Inferior parietal cortex (tissue), 1 donor: Measurements from ENCODE around the gene MARCHF2.

ENCODE experiments used
- DNase-seq: peaks from one replicate; pipeline ENCODE4 v3.0.0-alpha.2; 2016; ENCODE audit errors: extremely low spot score

MARCHF2 gene

DNA sequence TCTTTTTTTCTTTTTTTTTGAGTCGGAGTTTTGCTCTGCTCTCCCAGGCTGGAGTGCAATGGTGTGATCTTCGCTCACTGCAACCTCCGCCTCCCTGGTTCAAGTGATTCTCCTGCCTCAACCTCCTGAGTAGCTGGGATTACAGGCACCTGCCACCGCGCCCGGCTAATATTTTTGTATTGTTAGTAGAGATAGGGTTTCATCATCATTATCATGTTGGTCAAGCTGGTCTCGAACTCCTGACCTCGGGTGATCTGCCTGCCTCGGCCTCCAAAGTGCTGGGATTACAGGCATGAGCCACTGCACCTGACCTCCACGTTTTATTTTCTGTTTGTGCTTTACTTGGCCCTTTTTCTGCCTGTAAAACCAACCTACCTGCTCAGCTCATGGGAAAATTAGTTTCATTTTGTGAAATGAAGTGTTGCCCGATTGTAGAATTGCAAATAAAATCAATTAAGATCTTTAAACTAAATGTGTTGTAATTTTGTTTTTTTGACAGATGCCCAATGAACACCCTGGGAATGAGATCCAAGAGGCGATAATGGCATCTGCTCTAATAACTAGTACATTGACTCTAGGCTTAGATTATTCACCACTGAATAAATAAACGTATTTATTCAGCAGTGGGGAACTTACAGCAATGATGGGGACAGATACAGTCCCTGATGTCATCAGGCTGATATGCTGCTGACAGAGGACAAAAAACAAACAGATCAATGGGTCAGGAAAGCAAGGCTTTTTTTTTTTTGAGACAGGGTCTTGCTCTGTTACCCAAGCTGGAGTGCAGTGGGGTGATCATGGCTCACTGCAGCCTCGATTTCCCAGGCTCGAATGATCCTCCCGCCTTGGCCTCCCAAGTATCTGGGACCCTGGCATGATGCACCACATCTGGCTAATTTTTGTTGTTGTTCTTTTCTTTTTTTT lies 25.2 kb upstream of the MARCHF2 start:
- no peak for DNase-seq

DNA sequence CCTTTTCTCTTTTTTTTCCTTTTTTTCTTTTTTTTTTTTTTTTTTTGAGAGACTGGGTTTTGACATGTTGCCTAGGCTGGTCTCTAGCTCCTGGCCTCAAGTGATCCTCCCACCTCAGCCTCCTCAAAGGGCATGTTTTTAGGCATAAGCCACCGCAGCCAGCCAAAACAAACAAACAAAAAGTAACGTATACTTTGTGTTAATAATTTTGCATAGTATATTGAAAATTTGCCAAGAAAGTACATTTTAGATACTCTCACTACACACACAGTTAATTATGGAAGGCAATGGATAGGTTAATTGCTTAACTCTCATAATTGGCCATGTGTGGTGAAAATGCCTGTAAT lies 24.5 kb upstream of the MARCHF2 start:
- DNase-seq, result no peak

GRCh38 chr19:8389891-8390616 lies 23.1 kb upstream of the MARCHF2 start, which contains the start of gene RAB11B:
TSS of gene RAB11B (plus strand) at chr19:8390360. CDS start at chr19:8390417, 57 bp downstream.
- peak; percentile 99 for DNase-seq

DNA sequence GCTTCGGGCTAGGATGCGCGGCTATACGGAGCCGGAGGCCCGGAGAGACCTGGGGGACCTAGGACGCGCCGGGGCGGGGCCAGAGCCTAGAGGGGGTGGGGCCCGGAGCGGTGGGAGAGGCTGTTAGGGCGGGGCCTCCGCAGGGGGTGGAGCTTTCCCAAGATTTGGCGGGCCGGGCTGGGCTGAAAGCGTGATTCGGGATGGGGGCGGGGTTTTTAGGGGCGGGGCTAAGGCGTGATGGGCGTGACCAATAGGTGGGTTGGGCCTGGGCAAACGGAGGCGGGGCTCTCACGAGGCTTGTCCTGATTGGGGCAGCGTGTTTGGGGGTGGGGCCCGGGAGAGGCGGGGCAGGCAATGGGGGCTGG lies 22.5 kb upstream of the MARCHF2 start:
- peak; percentile 75 for DNase-seq

DNA sequence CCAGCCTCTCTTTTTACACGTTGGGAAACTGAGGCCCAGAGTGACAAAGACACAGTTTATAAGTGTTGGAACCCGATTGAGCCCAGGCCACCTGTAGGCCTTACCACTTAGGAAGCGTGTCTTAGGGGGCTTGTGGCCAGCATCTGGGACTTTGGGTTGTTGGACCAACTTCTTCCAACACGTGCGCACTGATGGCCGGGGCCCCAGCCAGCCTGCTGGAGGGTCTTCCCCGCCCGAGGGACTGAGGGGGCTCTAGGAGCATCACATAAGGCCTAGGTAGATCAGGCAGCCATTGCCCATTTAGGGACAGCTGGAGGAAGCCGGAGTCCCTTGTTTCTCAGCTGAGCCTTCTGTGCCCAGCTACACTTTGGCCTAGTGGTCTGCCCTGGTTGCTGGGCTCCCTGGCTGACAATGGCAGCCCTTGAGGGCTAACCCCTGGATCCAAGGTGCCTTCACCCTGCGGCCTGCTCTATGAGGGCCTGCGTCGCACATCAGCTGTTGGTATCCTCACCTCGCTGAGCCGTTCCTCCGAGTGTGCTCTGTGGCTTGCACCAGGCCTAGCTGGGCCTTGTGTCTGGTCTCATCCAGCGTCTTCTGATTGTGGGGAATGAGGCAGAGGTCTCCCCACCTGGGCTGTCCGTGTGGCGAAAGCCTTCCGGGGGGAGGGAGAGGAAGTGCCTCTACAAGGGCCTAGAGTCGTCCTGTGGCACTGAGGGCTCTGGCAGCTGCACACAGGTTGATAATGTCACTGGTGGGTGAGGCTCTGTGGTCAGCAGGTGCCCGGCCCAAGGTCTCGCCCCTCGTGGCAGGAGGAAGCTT lies 21.7 kb upstream of the MARCHF2 start:
- no peak for DNase-seq

DNA sequence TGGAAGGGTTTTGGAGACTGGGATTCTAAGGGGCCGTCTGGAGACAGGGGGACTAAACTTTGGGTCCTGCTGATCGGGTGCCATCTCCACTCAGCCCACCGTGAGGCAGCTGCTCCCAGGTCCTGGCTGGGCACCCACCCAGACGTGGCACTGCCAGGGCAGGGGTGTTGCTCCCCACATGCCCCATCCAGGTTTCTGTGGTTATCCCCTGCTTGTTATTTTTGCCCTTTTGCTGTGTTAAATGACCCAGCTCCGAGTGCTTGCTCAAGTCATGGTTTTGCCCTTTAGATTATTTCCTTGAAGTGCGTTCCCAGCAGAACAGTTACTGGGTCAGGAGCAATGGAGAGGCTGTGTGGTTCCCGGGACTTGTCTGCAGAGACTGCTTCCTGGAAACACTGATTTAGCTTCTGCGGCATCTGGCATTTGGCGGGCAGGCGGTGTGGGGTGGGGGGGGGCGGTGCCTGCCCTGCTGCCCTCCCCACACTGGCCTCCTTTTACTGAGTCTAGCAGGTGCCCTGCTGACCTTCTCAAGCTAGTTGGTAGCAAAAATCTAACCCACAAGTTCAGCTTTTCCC lies 21.0 kb upstream of the MARCHF2 start:
- DNase-seq, result no peak

GRCh38 chr19:8393192-8393870 lies 19.8 kb upstream of the MARCHF2 start:
- no peak for DNase-seq

DNA sequence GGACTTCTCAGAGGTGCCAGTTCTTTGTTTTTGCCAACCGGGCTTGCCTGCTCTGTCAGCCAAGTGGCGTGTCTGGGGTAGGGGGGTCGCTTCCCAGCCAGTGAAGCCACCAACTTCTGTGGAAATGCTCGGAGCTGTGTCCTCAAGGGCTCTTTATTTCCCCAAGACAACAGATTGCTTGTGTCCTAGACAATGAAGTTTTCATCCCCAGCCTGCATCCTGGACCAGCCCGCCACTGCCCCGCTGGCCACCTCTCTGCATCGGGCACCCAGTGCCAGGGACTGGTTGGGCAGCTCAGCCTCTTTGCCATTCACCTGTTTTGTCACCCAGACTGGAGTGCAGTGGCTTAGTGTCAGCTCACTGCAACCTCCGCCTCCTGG lies 19.2 kb upstream of the MARCHF2 start:
- peak; percentile 74 for DNase-seq

DNA sequence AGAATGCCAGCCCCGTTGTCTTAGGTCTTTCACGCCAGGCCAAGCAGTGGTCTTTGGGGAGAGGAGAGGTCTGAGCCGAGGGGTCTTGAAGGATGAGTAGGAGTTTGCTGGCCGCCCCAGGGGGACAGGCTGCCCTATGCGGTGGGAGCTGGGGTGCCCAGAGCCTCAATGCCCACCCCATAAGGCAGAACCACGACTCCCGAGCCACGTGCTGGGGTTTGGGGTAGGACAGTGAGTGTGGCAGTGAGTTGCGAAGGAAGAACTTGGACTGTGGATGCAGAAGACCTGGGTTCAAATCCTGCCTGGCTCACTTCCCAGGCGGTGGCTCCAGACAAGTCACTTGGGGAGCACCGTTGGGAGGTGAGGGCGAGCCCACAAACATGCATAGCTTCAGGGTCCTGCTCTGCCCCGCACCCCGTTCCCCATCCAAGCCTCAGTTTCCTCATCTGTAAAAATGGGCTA lies 17.5 kb upstream of the MARCHF2 start:
- no peak for DNase-seq

- no peak for DNase-seq
Observed at GRCh38 chr19:8396185-8396562, 16.9 kb upstream of the MARCHF2 start.

- peak; percentile 65 for DNase-seq
Observed at GRCh38 chr19:8396563-8397203, 16.4 kb upstream of the MARCHF2 start.

DNA sequence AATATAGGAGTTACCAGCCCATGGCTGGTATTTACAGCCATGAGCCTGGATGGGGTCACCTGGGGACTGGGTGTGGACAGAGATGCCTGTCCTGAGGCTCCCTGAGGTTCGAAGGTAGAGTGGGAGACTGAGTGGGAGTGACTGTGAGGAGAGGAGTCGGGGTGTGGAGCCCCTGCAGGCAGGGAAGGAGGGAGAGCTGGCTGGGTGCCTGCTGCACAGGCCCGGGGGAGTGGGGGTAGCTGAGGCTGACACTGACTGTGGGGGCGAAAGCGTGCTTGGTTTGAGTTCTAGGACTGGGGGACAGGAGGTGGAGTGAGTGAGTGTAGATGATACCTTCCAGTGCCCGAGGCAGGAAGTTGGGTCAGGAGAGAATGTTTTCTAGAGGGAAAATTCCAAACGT lies 15.8 kb upstream of the MARCHF2 start:
- DNase-seq, result no peak

GRCh38 chr19:8397746-8398310 lies 15.3 kb upstream of the MARCHF2 start:
- no peak for DNase-seq

DNA sequence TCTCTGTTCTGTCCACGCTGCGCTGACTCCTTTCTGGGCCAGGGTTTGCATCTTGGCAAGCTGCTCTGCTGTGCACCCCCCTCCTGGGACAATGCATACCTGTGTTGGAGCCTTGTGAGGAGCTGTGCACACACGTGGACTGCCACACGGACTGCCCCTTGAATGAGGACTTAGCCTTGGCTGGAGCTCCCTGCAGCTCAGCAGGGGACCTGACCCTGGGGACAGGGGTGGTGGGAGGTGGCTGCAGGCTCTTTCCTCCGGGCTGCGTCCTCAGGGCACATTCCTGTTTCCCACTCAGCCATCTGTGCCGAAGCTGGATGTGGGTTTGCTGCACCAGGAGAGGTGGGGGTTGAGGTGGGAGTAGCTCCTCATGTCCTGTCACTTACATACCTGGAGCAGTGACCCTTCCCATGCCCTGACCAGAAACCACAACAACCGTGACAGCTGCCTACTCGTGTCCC lies 14.8 kb upstream of the MARCHF2 start:
- DNase-seq, result no peak

DNA sequence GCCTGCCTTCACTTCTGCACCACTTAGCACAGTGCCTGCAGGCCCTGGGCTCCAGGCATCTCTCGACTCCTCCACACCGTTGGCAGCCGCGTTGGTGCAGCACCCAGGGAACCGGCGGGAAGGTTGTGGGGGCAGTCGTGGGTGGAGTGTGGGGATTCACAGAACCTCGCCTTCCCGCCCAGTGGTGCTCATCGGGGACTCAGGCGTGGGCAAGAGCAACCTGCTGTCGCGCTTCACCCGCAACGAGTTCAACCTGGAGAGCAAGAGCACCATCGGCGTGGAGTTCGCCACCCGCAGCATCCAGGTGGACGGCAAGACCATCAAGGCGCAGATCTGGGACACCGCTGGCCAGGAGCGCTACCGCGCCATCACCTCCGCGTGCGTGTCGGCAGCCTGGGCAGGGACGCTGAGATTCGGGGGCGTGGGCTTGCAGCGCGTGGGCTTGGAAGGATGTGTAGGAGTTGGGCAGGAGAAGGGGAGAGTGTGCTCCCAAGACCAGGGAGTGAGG lies 13.4 kb upstream of the MARCHF2 start:
- no peak for DNase-seq

- no peak for DNase-seq
Observed at GRCh38 chr19:8401981-8402411, 11.1 kb upstream of the MARCHF2 start.

GRCh38 chr19:8403098-8403819 lies 9.8 kb upstream of the MARCHF2 start:
- DNase-seq, result no peak

- no peak for DNase-seq
Observed at GRCh38 chr19:8403820-8404109, 9.3 kb upstream of the MARCHF2 start.

GRCh38 chr19:8404391-8405151 lies 8.5 kb upstream of the MARCHF2 start:
- no peak for DNase-seq
